IMR-90 (cell line): Measurements from ENCODE around the gene C19orf73.
"Not testable (repeated sequence)": the region's sequence is repeated elsewhere in the genome, so short reads cannot be mapped to it uniquely, and the experiment has no call there.

Source experiments
- BHLHE40 ChIP-seq: fragments of 150-350 bp; IDR thresholded peaks from 2 replicates; pipeline ENCODE4 v1.6.1; 2016; ENCODE audit warnings: mild to moderate bottlenecking, low read depth, low read length
- CEBPB ChIP-seq: IDR thresholded peaks from 2 replicates; pipeline ENCODE4 v1.6.1; 2012; ENCODE audit warnings: low read depth, low read length, improper control_type of control experiment
- CHD1 ChIP-seq: IDR thresholded peaks from 2 replicates; pipeline ENCODE4 v1.6.1; 2012; ENCODE audit warnings: low read depth, low read length, improper control_type of control experiment
- CTCF ChIP-seq: conservative IDR thresholded peaks from 2 replicates; pipeline ENCODE4 v1.5.1; 2012; ENCODE audit warnings: mild to moderate bottlenecking, low read depth, low read length, improper control_type of control experiment
- ELK1 ChIP-seq: fragments of 150-350 bp; IDR thresholded peaks from 2 replicates; pipeline ENCODE4 v1.6.1; 2016; ENCODE audit warnings: low read depth, mild to moderate bottlenecking, low read length, moderate library complexity, borderline replicate concordance
- MXI1 ChIP-seq: IDR thresholded peaks from 2 replicates; pipeline ENCODE4 v1.6.1; 2012; ENCODE audit warnings: low read depth, mild to moderate bottlenecking, low read length, moderate library complexity, borderline replicate concordance
- NFE2L2 ChIP-seq: fragments of 150-350 bp; IDR thresholded peaks from 2 replicates; pipeline ENCODE4 v1.6.1; 2016; ENCODE audit warnings: low read depth, mild to moderate bottlenecking, low read length
- POLR2A ChIP-seq: IDR thresholded peaks from 2 replicates; pipeline ENCODE4 v1.6.1; 2012; ENCODE audit warnings: mild to moderate bottlenecking, low read depth, low read length
- RAD21 ChIP-seq: IDR thresholded peaks from 2 replicates; pipeline ENCODE4 v1.6.1; 2012; ENCODE audit warnings: low read length, improper control_type of control experiment
- RCOR1 ChIP-seq: IDR thresholded peaks from 2 replicates; pipeline ENCODE4 v1.6.1; 2012; ENCODE audit warnings: mild to moderate bottlenecking, low read length, improper control_type of control experiment; ENCODE audit not compliant: insufficient replicate concordance
- RFX5 ChIP-seq: IDR thresholded peaks from 2 replicates; pipeline ENCODE4 v1.8.0; 2012; ENCODE audit warnings: low read depth, mild to moderate bottlenecking, low read length, moderate library complexity
- SMC3 ChIP-seq: fragments of 150-350 bp; IDR thresholded peaks from 2 replicates; pipeline ENCODE4 v1.6.1; 2016; ENCODE audit warnings: low read depth, mild to moderate bottlenecking, antibody characterized with exemption, low read length, moderate library complexity
- USF2 ChIP-seq: fragments of 150-350 bp; IDR thresholded peaks from 2 replicates; pipeline ENCODE4 v1.6.1; 2017; ENCODE audit warnings: mild to moderate bottlenecking, antibody characterized with exemption, low read length, low read depth

GRCh38 chr19:49123285-49123684 lies 4.3 kb upstream of the C19orf73 start:
- TF ChIP-seq CTCF, POLR2A, USF2, SMC3, CEBPB, CHD1, RCOR1, ELK1, MXI1, NFE2L2, BHLHE40, RAD21, RFX5: not testable (repeated sequence)
